HepG2 (cell line): ENCODE measurements around the gene AFF1. TPM values are rescaled to one million over a fixed set of nuclear protein-coding genes. Genes with fewer than 3 reads are reported as not detected.

Source experiments
- ATF1 ChIP-seq: IDR thresholded peaks from 2 replicates; pipeline ENCODE4 v1.6.1; 2016; ENCODE audit warnings: mild to moderate bottlenecking, control low read depth
- BRD4 ChIP-seq: sonication (generic); formaldehyde crosslinking; IDR thresholded peaks from 2 replicates; pipeline ENCODE4 v1.4.0; 2020; ENCODE audit warnings: missing genetic modification reagents
- CC2D1A ChIP-seq: sonication (generic); formaldehyde crosslinking; IDR thresholded peaks from 2 replicates; pipeline ENCODE4 v1.8.1; 2023; ENCODE audit warnings: mild to moderate bottlenecking, missing genetic modification reagents
- CEBPB ChIP-seq: IDR thresholded peaks from 2 replicates; pipeline ENCODE4 v1.6.1; 2011; ENCODE audit warnings: low read depth, low read length, improper control_type of control experiment, borderline replicate concordance
- CHD4 ChIP-seq: fragments of 200-600 bp; sonication (generic); IDR thresholded peaks from 2 replicates; pipeline ENCODE4 v1.7.0; 2017; ENCODE audit warnings: mild to moderate bottlenecking, low read length, borderline replicate concordance
- CREM ChIP-seq, 2 experiments: sonication (generic) in 1 of 2; formaldehyde crosslinking in 1 of 2; IDR thresholded peaks; 2 replicates each; pipeline versions ENCODE4 v1.4.0 to v1.6.1; 2016 to 2020; ENCODE audit warnings: antibody characterized with exemption in 1 of 2, mild to moderate bottlenecking in 1 of 2, missing genetic modification reagents in 1 of 2
- DPF2 ChIP-seq: sonication (generic); formaldehyde crosslinking; IDR thresholded peaks from 2 replicates; pipeline ENCODE4 v1.4.0; 2020; ENCODE audit warnings: mild to moderate bottlenecking, low read depth, missing genetic modification reagents, borderline replicate concordance
- ELF4 ChIP-seq: sonication (generic); formaldehyde crosslinking; IDR thresholded peaks from 2 replicates; pipeline ENCODE4 v1.5.0; 2020; ENCODE audit warnings: missing genetic modification reagents, mild to moderate bottlenecking, moderate library complexity, borderline replicate concordance
- FOXK2 ChIP-seq: fragments of 450-650 bp; IDR thresholded peaks from 2 replicates; pipeline ENCODE4 v1.6.1; 2016
- KAT7 ChIP-seq: IDR thresholded peaks from 2 replicates; pipeline ENCODE4 v1.6.1; 2018; ENCODE audit warnings: borderline replicate concordance, missing compliant biosample characterization
- KAT8 ChIP-seq: IDR thresholded peaks from 2 replicates; pipeline ENCODE4 v1.6.1; 2016; ENCODE audit warnings: missing genetic modification reagents, missing compliant biosample characterization
- KLF9 ChIP-seq: IDR thresholded peaks from 2 replicates; pipeline ENCODE4 v1.6.1; 2016; ENCODE audit warnings: low read depth
- NFE2 ChIP-seq: sonication (generic); formaldehyde crosslinking; IDR thresholded peaks from 2 replicates; pipeline ENCODE4 v1.4.0; 2020; ENCODE audit warnings: missing genetic modification reagents
- PAWR ChIP-seq: sonication (generic); formaldehyde crosslinking; IDR thresholded peaks from 2 replicates; pipeline ENCODE4 v1.4.0; 2020; ENCODE audit warnings: missing genetic modification reagents, mild to moderate bottlenecking, borderline replicate concordance
- PRMT3 ChIP-seq: sonication (generic); formaldehyde crosslinking; IDR thresholded peaks from 2 replicates; pipeline ENCODE4 v1.8.1; 2022; ENCODE audit warnings: low read depth, mild to moderate bottlenecking, moderate library complexity, missing genetic modification reagents, borderline replicate concordance
- SMARCC2 ChIP-seq: fragments of 450-650 bp; IDR thresholded peaks from 2 replicates; pipeline ENCODE4 v1.6.1; 2017; ENCODE audit warnings: antibody characterized with exemption, mild to moderate bottlenecking
- SOX13 ChIP-seq, 3 experiments: fragments of 450-650 bp in 1 of 3; sonication (generic) in 1 of 3; formaldehyde crosslinking in 1 of 3; IDR thresholded peaks in 2 of 3; conservative IDR thresholded peaks in 1 of 3; 2 replicates each; pipeline versions ENCODE4 v1.5.0 to v1.6.1; 2016 to 2020; ENCODE audit warnings: antibody characterized with exemption in 1 of 3, mild to moderate bottlenecking in 1 of 3, missing compliant biosample characterization in 1 of 3, missing genetic modification reagents in 1 of 3, moderate library complexity in 1 of 3
- SUZ12 ChIP-seq: fragments of 150-350 bp; IDR thresholded peaks from 2 replicates; pipeline ENCODE4 v1.6.1; 2014; ENCODE audit warnings: low read depth, low read length
- TMF1 ChIP-seq: sonication (generic); formaldehyde crosslinking; IDR thresholded peaks from 2 replicates; pipeline ENCODE4 v1.8.1; 2022; ENCODE audit warnings: low read depth, missing genetic modification reagents
- ZNF253 ChIP-seq: sonication (generic); formaldehyde crosslinking; IDR thresholded peaks from 2 replicates; pipeline ENCODE4 v1.8.0; 2022; ENCODE audit warnings: mild to moderate bottlenecking, missing genetic modification reagents, borderline replicate concordance
- ZNF335 ChIP-seq: sonication (generic); formaldehyde crosslinking; IDR thresholded peaks from 2 replicates; pipeline ENCODE4 v1.4.0; 2020; ENCODE audit warnings: missing genetic modification reagents
- ZNF552 ChIP-seq: sonication (generic); formaldehyde crosslinking; IDR thresholded peaks from 2 replicates; pipeline ENCODE4 v1.9.0; 2022; ENCODE audit warnings: missing genetic modification reagents, mild to moderate bottlenecking, borderline replicate concordance
- ZNF558 ChIP-seq: sonication (generic); formaldehyde crosslinking; IDR thresholded peaks from 2 replicates; pipeline ENCODE4 v1.9.0; 2022; ENCODE audit warnings: mild to moderate bottlenecking, missing genetic modification reagents, borderline replicate concordance
- ZNF720 ChIP-seq: sonication (generic); formaldehyde crosslinking; IDR thresholded peaks from 2 replicates; pipeline ENCODE4 v1.4.0; 2020; ENCODE audit warnings: missing genetic modification reagents
- polyA plus RNA-seq, 8 experiments: library from polyadenylated mRNA; depleted of rRNA in 3 of 8; stranded (reverse) in 7 of 8; unstranded in 1 of 8; fragments of >200 nt; fragmentation: Illumina TruSeq in 4 of 8; extraction: Trizol in 4 of 8; gene quantifications; 2 replicates each; pipeline versions ENCODE4 v1.2.1 to v1.2.3, GENCODE V29; 2011 to 2016; ENCODE audit warnings: low read depth in 4 of 8, missing spikeins in 1 of 8, mixed read lengths in 1 of 8; ENCODE audit not compliant: insufficient read depth in 1 of 8
- total RNA-seq, 5 experiments: library from RNA; depleted of rRNA; stranded (reverse); fragments of >200 nt; fragmentation: Illumina TruSeq; extraction: Trizol; gene quantifications; 2 replicates each; pipeline ENCODE4 v1.2.3, GENCODE V29; 2016; ENCODE audit warnings: low read depth in 1 of 5
- TF ChIP-seq, protein P1 (sequence below): sonication (generic); formaldehyde crosslinking; IDR thresholded peaks from 2 replicates; pipeline ENCODE4 v1.4.0; 2020; ENCODE audit warnings: missing genetic modification reagents, borderline replicate concordance
- TF ChIP-seq, protein P2 (sequence below): IDR thresholded peaks from 2 replicates; pipeline ENCODE4 v1.6.1; 2016

AFF1 gene
- total and polyA plus RNA-seq, 2 of the 13 experiments (the other 11 are each of a cell fraction or from before 2014, with no cell fraction given): 15.5 to 15.9 TPM

DNA sequence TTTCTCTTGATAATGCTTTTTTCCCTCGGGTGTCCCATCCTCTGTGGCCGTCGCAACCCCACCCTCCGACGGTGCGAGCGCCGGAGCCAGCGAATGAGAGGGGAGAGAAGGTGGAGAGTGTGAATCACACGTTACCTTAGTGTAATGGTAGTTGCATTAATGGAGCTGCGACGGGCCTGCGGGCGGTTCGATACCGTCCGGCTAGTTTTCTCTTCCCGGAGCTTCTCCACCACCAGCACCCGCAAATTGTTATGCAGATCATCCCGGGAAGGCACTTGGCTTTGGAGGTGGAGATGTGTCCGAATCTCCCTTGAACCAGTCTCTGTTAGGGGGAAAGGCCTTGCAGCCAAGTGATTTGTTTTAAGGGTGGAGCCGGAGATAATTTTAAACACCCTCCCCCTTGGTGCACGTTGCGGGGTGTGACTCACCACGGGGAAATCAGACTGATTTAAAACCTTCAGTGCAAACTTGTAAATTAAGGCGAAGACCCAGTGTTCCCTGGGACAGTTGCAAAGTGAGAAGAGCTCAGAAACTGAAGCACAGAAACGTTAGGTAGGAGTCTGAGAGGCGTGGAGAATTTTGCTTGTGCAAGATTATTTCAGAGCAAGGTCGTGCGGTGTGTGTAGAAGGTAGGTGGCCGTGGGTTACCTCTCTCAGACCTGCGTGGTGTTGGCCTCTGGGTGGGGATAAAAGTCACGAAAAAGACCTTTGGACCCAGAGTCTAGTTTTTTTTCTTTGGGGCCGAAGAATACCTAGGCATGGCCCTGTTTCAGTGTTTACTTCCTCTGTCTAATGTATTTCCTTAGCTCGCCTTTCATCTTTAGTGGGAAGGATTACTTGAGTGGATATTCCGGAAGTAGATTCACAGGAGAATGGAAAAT lies 1.3 kb downstream of the AFF1 start (continued):
- peak; percentile 53; the same call in 1 of the 2 replicates for TF ChIP-seq KAT8
- TF ChIP-seq PAWR (CRISPR knock-in tag): no peak
- TF ChIP-seq KAT7 (CRISPR knock-in tag): no peak
- TF ChIP-seq NFE2: no peak
- TF ChIP-seq TMF1 (CRISPR knock-in tag): 0 out of 2 replicates have a peak, but pooled peaks have one; percentile 2
- TF ChIP-seq SUZ12: no peak
- no peak for TF ChIP-seq KLF9 (CRISPR knock-in tag)
- no peak for TF ChIP-seq BRD4
- TF ChIP-seq, protein P1, sequence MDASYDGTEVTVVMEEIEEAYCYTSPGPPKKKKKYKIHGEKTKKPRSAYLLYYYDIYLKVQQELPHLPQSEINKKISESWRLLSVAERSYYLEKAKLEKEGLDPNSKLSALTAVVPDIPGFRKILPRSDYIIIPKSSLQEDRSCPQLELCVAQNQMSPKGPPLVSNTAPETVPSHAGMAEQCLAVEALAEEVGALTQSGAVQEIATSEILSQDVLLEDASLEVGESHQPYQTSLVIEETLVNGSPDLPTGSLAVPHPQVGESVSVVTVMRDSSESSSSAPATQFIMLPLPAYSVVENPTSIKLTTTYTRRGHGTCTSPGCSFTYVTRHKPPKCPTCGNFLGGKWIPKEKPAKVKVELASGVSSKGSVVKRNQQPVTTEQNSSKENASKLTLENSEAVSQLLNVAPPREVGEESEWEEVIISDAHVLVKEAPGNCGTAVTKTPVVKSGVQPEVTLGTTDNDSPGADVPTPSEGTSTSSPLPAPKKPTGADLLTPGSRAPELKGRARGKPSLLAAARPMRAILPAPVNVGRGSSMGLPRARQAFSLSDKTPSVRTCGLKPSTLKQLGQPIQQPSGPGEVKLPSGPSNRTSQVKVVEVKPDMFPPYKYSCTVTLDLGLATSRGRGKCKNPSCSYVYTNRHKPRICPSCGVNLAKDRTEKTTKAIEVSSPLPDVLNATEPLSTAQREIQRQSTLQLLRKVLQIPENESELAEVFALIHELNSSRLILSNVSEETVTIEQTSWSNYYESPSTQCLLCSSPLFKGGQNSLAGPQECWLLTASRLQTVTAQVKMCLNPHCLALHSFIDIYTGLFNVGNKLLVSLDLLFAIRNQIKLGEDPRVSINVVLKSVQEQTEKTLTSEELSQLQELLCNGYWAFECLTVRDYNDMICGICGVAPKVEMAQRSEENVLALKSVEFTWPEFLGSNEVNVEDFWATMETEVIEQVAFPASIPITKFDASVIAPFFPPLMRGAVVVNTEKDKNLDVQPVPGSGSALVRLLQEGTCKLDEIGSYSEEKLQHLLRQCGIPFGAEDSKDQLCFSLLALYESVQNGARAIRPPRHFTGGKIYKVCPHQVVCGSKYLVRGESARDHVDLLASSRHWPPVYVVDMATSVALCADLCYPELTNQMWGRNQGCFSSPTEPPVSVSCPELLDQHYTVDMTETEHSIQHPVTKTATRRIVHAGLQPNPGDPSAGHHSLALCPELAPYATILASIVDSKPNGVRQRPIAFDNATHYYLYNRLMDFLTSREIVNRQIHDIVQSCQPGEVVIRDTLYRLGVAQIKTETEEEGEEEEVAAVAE (CRISPR knock-in tag): 0 out of 2 replicates have a peak, but pooled peaks have one; percentile 17
- peak; percentile 48; the same call in 1 of the 2 replicates for TF ChIP-seq CEBPB
- no peak for TF ChIP-seq SMARCC2
- TF ChIP-seq ATF1: no peak
- 0 out of 2 replicates have a peak, but pooled peaks have one; percentile 7 for TF ChIP-seq ZNF558 (CRISPR knock-in tag)
- no peak for TF ChIP-seq CHD4
- no peak for TF ChIP-seq ZNF552 (CRISPR knock-in tag)
- TF ChIP-seq ZNF335: no peak
- TF ChIP-seq CREM (IDR thresholded peaks at IDR 0.05): peak; percentile 53; the same call in 1 of the 2 replicates
- TF ChIP-seq CREM (CRISPR knock-in tag; IDR thresholded peaks at IDR 0.05): no peak
- no peak for TF ChIP-seq FOXK2
- no peak for TF ChIP-seq ZNF253
- no peak for TF ChIP-seq ZNF720 (CRISPR knock-in tag)
- 0 out of 2 replicates have a peak, but pooled peaks have one; percentile 44 for TF ChIP-seq ELF4
- no peak for TF ChIP-seq SOX13 (IDR thresholded peaks at IDR 0.05)
- peak in 1 of 2 experiments; percentile 65; a peak in 2 of 4 replicates for TF ChIP-seq SOX13 (CRISPR knock-in tag; conservative IDR thresholded peaks at IDR 0.05 in 1 of 2, IDR thresholded peaks at IDR 0.05 in 1 of 2)
- TF ChIP-seq DPF2 (CRISPR knock-in tag): 0 out of 2 replicates have a peak, but pooled peaks have one; percentile 43
- no peak for TF ChIP-seq CC2D1A (CRISPR knock-in tag)
- TF ChIP-seq, protein P2, sequence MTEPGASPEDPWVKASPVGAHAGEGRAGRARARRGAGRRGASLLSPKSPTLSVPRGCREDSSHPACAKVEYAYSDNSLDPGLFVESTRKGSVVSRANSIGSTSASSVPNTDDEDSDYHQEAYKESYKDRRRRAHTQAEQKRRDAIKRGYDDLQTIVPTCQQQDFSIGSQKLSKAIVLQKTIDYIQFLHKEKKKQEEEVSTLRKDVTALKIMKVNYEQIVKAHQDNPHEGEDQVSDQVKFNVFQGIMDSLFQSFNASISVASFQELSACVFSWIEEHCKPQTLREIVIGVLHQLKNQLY (CRISPR knock-in tag): no peak
- no peak for TF ChIP-seq PRMT3
